ENCODE data around the gene LRFN2.

DNA sequence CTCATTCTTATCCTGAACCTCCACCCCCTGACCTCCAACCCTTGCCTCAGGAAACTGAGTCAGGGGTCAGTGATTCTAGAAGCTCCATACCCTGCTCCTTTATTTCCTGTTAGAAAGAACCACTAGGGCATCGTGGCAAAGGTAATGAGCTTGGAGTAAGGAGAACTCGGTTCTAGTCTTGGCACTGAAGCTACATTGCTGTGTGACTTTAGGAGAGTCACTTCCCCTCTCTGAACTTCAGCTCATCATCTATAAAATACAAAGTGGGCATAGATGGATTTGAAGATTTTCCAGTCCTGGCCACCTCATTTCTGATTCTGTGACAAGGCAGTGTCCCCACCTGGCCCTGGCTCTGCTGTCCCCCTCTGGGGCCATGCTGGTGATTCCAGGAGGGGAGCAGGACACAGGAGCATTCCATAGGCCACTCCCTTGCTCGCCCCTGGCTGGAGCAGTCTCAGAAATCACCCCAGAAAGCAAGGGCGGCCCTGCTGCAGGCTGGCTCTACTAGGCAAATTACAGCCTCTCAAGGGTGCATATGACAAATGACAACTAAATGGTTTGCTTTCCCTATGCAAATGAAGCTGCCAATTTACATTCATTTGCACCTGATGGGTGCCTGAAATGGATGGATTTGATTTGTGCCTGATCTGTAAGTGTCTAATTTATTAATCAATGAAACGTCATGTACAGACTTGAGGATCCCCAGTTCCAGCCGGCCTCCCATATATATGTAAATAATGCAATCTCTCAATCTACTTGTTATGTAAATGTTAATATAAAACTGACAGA is 62.2 kb downstream of the LRFN2 start:
- TF ChIP-seq CTCF (IDR thresholded peaks at IDR 0.05; ENCODE audit: poor library complexity) (no peak), EZH2 (IDR thresholded peaks at IDR 0.05; ENCODE audit: borderline replicate concordance) (no peak), EZH2phosphoT487 (IDR thresholded peaks at IDR 0.05; ENCODE audit: low read depth, severe bottlenecking, unreplicated experiment) (no peak)

Measured in hepatocyte (in vitro differentiated cells).